ENCODE measurements around the gene USO1. TPM values are rescaled to one million over a fixed set of nuclear protein-coding genes. Genes with fewer than 3 reads are reported as not detected.

USO1 gene, protein sequence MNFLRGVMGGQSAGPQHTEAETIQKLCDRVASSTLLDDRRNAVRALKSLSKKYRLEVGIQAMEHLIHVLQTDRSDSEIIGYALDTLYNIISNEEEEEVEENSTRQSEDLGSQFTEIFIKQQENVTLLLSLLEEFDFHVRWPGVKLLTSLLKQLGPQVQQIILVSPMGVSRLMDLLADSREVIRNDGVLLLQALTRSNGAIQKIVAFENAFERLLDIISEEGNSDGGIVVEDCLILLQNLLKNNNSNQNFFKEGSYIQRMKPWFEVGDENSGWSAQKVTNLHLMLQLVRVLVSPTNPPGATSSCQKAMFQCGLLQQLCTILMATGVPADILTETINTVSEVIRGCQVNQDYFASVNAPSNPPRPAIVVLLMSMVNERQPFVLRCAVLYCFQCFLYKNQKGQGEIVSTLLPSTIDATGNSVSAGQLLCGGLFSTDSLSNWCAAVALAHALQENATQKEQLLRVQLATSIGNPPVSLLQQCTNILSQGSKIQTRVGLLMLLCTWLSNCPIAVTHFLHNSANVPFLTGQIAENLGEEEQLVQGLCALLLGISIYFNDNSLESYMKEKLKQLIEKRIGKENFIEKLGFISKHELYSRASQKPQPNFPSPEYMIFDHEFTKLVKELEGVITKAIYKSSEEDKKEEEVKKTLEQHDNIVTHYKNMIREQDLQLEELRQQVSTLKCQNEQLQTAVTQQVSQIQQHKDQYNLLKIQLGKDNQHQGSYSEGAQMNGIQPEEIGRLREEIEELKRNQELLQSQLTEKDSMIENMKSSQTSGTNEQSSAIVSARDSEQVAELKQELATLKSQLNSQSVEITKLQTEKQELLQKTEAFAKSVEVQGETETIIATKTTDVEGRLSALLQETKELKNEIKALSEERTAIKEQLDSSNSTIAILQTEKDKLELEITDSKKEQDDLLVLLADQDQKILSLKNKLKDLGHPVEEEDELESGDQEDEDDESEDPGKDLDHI
- 7.6 TPM for polyA plus RNA-seq (2012; ENCODE audit: insufficient read depth, insufficient read length, low read depth)

DNA sequence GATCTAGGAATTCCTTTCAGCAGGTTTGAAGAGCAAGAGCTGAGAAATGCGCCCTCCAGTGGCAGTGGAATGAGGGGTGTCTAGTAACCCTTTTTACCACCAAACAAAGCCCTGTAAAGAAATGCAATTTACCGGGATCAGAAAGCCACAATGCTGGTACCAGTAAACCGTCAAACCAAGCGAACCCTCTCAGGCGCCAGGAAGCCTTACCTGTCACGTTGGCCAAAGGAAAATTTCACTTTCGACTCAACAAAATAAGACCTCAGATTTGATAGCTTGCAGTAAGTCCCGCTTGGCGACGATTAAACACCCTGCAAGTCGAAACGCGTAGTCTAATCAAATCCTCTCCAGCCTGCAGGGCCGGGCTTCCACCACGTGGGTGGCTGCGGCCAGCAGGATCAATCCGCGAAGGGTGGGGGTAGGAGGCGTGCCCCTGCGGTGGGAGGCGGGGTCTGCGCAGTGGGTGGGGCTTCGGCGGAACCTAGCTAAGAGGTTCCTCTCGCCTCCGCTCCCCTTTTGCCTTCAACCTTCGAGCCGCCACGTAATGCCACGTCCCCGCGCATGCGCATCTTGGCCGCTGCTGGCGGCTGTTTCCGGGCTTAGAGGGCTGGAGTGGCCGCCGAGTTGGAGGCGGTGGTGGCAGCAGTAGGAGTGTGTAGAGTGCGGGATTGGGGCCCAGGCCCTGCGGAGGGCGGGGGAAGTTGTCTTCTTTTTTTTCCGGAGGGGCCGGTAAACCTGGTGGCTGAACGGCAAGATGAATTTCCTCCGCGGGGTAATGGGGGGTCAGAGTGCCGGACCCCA, at the start of gene USO1:
TSS of gene USO1 (plus strand) at position 512 of the 801 bp plus-strand sequence. CDS start at position 755, 243 bp downstream.
- H3K36me3 ChIP-seq: peaks cover 2% of the 10 kb centered on the region; the same call in 1 of the 2 replicates
- peaks cover 3% of the 10 kb centered on the region; the same call in 1 of the 2 replicates for H3K4me1 ChIP-seq
- no peaks in the 10 kb centered on the region for H3K9me3 ChIP-seq
- peak; percentile 99 for DNase-seq
- TF ChIP-seq, protein P1, sequence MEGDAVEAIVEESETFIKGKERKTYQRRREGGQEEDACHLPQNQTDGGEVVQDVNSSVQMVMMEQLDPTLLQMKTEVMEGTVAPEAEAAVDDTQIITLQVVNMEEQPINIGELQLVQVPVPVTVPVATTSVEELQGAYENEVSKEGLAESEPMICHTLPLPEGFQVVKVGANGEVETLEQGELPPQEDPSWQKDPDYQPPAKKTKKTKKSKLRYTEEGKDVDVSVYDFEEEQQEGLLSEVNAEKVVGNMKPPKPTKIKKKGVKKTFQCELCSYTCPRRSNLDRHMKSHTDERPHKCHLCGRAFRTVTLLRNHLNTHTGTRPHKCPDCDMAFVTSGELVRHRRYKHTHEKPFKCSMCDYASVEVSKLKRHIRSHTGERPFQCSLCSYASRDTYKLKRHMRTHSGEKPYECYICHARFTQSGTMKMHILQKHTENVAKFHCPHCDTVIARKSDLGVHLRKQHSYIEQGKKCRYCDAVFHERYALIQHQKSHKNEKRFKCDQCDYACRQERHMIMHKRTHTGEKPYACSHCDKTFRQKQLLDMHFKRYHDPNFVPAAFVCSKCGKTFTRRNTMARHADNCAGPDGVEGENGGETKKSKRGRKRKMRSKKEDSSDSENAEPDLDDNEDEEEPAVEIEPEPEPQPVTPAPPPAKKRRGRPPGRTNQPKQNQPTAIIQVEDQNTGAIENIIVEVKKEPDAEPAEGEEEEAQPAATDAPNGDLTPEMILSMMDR (IDR thresholded peaks at IDR 0.05; ENCODE audit: low read depth, low read length): peak; percentile 92
- H3K27me3 ChIP-seq: no peaks in the 10 kb centered on the region
- peak within 1 kb of the TSS; percentile 92 for H3K4me3 ChIP-seq (ENCODE audit: low read depth, low read length)

DNA sequence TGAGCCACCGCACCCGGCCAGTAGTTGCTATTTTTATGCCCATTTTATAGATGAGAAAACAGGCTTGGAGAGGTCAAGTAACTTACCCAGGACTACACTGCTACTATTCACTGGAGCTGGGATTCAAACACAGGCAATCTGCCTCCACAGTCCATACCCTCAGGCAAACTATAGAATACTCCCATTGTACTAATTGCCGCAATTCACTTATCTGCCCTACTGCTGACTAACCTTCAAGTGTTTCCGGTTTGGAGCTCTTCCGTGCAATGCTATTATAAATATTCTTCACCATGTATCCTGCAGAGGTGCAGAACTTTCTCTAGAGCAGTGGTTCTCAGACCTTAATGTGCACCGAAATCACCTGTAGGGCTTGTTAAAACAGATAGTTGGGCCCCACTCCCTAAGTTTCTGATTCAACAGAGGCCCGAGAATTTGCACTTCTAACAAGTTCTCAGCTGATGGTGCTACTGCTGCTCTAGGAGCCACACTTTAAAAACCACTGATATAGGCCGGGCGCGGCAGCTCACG, 49.3 kb upstream of the USO1 start:
- TF ChIP-seq, protein P1 (IDR thresholded peaks at IDR 0.05; ENCODE audit: low read depth, low read length): no peak
- Histone ChIP-seq H3K36me3 (no peaks in the 10 kb centered on the region; the same call in 1 of the 2 replicates), H3K4me3 (ENCODE audit: low read depth, low read length) (no peak overlapping the region), H3K4me1 (peaks cover 9% of the 10 kb centered on the region), H3K9me3 (no peaks in the 10 kb centered on the region), H3K27me3 (no peaks in the 10 kb centered on the region)
- DNase-seq: no peak

DNA sequence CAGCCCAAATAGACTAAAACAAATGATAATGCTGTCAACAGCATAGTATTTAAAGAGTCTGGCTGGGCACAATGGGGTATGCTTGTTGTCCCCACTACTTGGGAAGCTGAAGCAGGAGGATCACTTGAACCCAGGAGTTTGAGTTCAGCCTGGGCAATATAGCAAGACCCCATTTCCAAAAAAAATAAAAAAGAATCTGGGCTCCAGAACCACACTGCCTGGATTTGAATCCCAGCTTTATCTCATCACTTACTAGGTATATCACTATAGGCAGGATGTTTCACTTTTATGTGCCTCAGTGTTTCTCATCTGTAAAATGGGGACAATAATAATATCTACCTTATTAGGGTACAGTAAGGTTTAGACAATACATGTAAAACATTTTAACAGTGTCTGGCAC, 45.9 kb upstream of the USO1 start:
- TF ChIP-seq, protein P1 (IDR thresholded peaks at IDR 0.05; ENCODE audit: low read depth, low read length): no peak

DNA sequence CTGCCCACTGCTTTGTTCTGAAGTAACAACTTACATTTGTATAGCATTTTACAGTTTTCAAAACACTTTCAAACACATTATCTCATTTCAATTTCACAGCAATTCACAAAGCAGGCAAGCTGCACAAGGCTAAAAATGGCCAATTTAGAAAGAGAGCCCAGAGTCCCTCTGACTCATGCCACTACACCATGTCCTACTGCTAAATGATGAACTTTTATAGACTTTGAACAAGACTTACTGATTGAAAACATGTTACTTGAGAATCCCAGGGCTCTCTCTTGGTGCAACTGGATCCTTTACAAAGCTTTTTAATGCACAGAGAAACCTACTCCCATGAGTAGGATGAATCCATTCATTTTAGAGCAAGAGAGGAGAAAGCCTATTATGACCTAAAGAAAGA, 45.4 kb upstream of the USO1 start:
- no peak for DNase-seq
- H3K27me3 ChIP-seq: no peaks in the 10 kb centered on the region
- H3K4me3 ChIP-seq (ENCODE audit: low read depth, low read length): no peak overlapping the region
- H3K9me3 ChIP-seq: no peaks in the 10 kb centered on the region
- H3K4me1 ChIP-seq: peaks cover 3% of the 10 kb centered on the region
- TF ChIP-seq, protein P1 (IDR thresholded peaks at IDR 0.05; ENCODE audit: low read depth, low read length): no peak
- no peaks in the 10 kb centered on the region for H3K36me3 ChIP-seq

More for the DNA sequence above, 45.9 kb upstream of the USO1 start:
- DNase-seq: no peak
- Histone ChIP-seq H3K9me3 (no peaks in the 10 kb centered on the region), H3K4me3 (ENCODE audit: low read depth, low read length) (no peak overlapping the region), H3K4me1 (peaks cover 5% of the 10 kb centered on the region), H3K36me3 (no peaks in the 10 kb centered on the region), H3K27me3 (no peaks in the 10 kb centered on the region)

DNA sequence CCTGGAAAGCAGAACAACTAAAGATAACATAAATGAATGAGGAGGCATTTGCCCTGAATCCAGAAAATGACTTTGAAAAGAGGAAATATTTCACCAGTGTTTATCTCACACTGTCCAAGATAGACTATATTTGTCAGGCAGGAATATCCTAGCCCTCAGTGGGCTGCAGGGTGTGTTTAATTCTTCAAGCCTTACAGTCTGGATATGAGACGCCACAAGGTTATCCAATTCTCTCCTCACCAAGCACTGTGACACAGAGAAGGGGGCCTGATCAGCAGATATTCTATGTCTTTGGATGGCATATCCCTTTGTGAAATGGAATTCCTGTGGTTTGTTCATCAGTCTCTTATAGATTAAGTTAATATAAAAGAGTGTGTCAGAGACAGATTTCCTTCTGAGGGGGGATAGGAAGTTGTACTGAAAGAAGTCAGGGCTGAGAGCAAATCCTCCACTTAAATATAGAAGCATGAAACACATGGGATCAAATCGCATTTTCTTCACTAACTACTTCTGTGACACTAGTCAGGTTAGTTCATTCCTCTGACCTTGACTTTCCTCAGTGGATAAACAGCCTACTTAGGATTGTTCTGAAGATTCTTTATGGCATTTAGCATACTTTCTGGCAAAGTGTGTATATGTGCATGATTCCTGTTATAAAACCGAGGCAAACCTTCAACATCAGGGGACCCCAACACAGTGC, 44.4 kb upstream of the USO1 start:
- no peaks in the 10 kb centered on the region for H3K27me3 ChIP-seq
- DNase-seq: no peak

More for the DNA sequence above, 44.4 kb upstream of the USO1 start:
- TF ChIP-seq, protein P1 (IDR thresholded peaks at IDR 0.05; ENCODE audit: low read depth, low read length): no peak
- Histone ChIP-seq H3K4me3 (ENCODE audit: low read depth, low read length) (no peak overlapping the region), H3K9me3 (no peaks in the 10 kb centered on the region), H3K4me1 (no peaks in the 10 kb centered on the region), H3K36me3 (no peaks in the 10 kb centered on the region)
